Astrocyte (in vitro differentiated cells and primary cell): Measurements from ENCODE around the gene TRDN.
"Not testable (repeated sequence)": the region's sequence is repeated elsewhere in the genome, so short reads cannot be mapped to it uniquely, and the experiment has no call there.

Source experiments
- CTCF ChIP-seq: IDR thresholded peaks from 2 replicates; pipeline ENCODE4 v1.5.1; 2011; ENCODE audit warnings: low read depth, mild to moderate bottlenecking, inconsistent platforms, low read length, moderate library complexity; ENCODE audit not compliant: insufficient read depth
- EZH2 ChIP-seq: IDR thresholded peaks from 2 replicates; pipeline ENCODE4 v1.6.1; 2012; ENCODE audit warnings: mild to moderate bottlenecking, low read length, inconsistent platforms; ENCODE audit not compliant: insufficient read depth

GRCh38 chr6:123587407-123587806 is 49.3 kb downstream of the TRDN start:
- not testable (repeated sequence) for TF ChIP-seq CTCF, EZH2
